Keratinocyte (primary cell): ENCODE measurements around the gene ZNF765. TPM values are rescaled to one million over a fixed set of nuclear protein-coding genes. Genes with fewer than 3 reads are reported as not detected.
A peak's percentile ranks its signal among the peaks of the same experiment; 100 is the strongest.
"Not testable (repeated sequence)": the region's sequence is repeated elsewhere in the genome, so short reads cannot be mapped to it uniquely, and the experiment has no call there.

Experiments
- DNase-seq: peaks from one replicate; pipeline ENCODE4 v3.0.0-alpha.2; 2011; ENCODE audit warnings: low read depth, missing footprints, low spot score
- FAIRE-seq: peaks from 2 replicates; lab custom pipeline; 2011; peaks lifted over from hg19 to GRCh38; lab: Jason Lieb, UNC
- H2AFZ ChIP-seq: 2 replicates; pipeline ENCODE4 v1.6.0; 2012; ENCODE audit warnings: low read length, control low read depth, inconsistent platforms; ENCODE audit not compliant: control insufficient read depth
- H3K27ac ChIP-seq: 2 replicates; pipeline ENCODE4 v1.5.1; 2011; ENCODE audit warnings: low read length; ENCODE audit not compliant: control insufficient read depth, insufficient read depth
- H3K27me3 ChIP-seq: 3 replicates; pipeline ENCODE4 v1.6.0; 2011; ENCODE audit warnings: low read length; ENCODE audit not compliant: control insufficient read depth, insufficient read depth; ENCODE audit errors: extremely low read depth
- H3K36me3 ChIP-seq, 2 experiments: 2 replicates in 1 of 2; 3 replicates in 1 of 2; pipeline ENCODE4 v1.5.1; 2011; ENCODE audit warnings: low read length in 2 of 2, mild to moderate bottlenecking in 1 of 2; ENCODE audit not compliant: control insufficient read depth in 2 of 2, insufficient read depth in 2 of 2; ENCODE audit errors: extremely low read depth in 1 of 2
- H3K4me1 ChIP-seq: 3 replicates; pipeline ENCODE4 v1.5.1; 2011; ENCODE audit warnings: low read length; ENCODE audit not compliant: control insufficient read depth, insufficient read depth; ENCODE audit errors: extremely low read depth
- H3K4me2 ChIP-seq: 3 replicates; pipeline ENCODE4 v1.6.0; 2011; ENCODE audit warnings: low read depth, low read length; ENCODE audit not compliant: control insufficient read depth, insufficient read depth; ENCODE audit errors: extremely low read depth
- H3K4me3 ChIP-seq, 3 experiments: fragments of 200-600 bp in 1 of 3; sonication (generic) in 1 of 3; 2 replicates in 2 of 3; 3 replicates in 1 of 3; pipeline ENCODE4 v1.5.1; 2011 to 2016; ENCODE audit warnings: low read length in 3 of 3, mild to moderate bottlenecking in 3 of 3, control low read depth in 2 of 3, inconsistent platforms in 1 of 3, low read depth in 1 of 3, mixed read lengths in 1 of 3, mixed run types in 1 of 3, moderate library complexity in 1 of 3; ENCODE audit not compliant: control insufficient read depth in 2 of 3, insufficient read depth in 2 of 3; ENCODE audit errors: extremely low read depth in 1 of 3
- H3K79me2 ChIP-seq: 2 replicates; pipeline ENCODE4 v1.6.0; 2012; ENCODE audit warnings: low read length; ENCODE audit not compliant: control insufficient read depth, insufficient read depth
- H3K9ac ChIP-seq: 3 replicates; pipeline ENCODE4 v1.6.0; 2011; ENCODE audit warnings: low read length; ENCODE audit not compliant: control insufficient read depth, insufficient read depth; ENCODE audit errors: extremely low read depth
- H3K9me1 ChIP-seq: 3 replicates; pipeline ENCODE4 v1.6.0; 2011; ENCODE audit warnings: low read length; ENCODE audit not compliant: control insufficient read depth, insufficient read depth; ENCODE audit errors: extremely low read depth
- H3K9me3 ChIP-seq: 2 replicates; pipeline ENCODE4 v1.5.1; 2012; ENCODE audit warnings: low read depth, low read length; ENCODE audit not compliant: control insufficient read depth
- H4K20me1 ChIP-seq: 3 replicates; pipeline ENCODE4 v1.6.0; 2011; ENCODE audit warnings: low read length; ENCODE audit not compliant: control insufficient read depth, insufficient read depth; ENCODE audit errors: extremely low read depth
- CTCF ChIP-seq, 3 experiments: IDR thresholded peaks in 1 of 3; conservative IDR thresholded peaks in 1 of 3; optimal IDR thresholded peaks in 1 of 3; 2 replicates in 2 of 3; 3 replicates in 1 of 3; pipeline versions ENCODE3 to v1.5.1; 2011; ENCODE audit warnings: low read length in 3 of 3, mild to moderate bottlenecking in 3 of 3, moderate library complexity in 2 of 3, control low read depth in 1 of 3, inconsistent platforms in 1 of 3; ENCODE audit not compliant: insufficient read depth in 2 of 3; ENCODE audit errors: extremely low read depth in 1 of 3
- EZH2 ChIP-seq: IDR thresholded peaks from one replicate; pipeline ENCODE4 v1.6.1; 2012; ENCODE audit warnings: inconsistent platforms, mild to moderate bottlenecking, low read length, moderate library complexity
- dilution Hi-C: fragments of 300-500 bp; cut with MboI; formaldehyde crosslinking; loops from one replicate; pipeline ENCODE4 v1.7.0; 2020; ENCODE audit warnings: low sequenced_read_pairs; ENCODE audit not compliant: extremely low pct_ligation_motif_present
- polyA plus RNA-seq, 5 experiments: library from polyadenylated mRNA; depleted of rRNA in 3 of 5; stranded (reverse) in 3 of 5; stranded (forward) in 1 of 5; unstranded in 1 of 5; fragments of >200 nt; gene quantifications; 1 replicate in 1 of 5; 2 replicates in 3 of 5; 3 replicates in 1 of 5; pipeline versions ENCODE4 v1.2.1 to v1.2.3, GENCODE V29; 2011 to 2012; ENCODE audit warnings: missing spikeins in 2 of 5, low read depth in 1 of 5, low replicate concordance in 1 of 5

Gene ZNF765
- polyA plus RNA-seq, 1 donor (not counting 4 experiments of a cell fraction or from before 2014, with no cell fraction given) = 5.2 TPM

- Histone ChIP-seq H3K79me2 (no peaks in the 10 kb centered on the region), H3K27ac (no peak overlapping the region), H3K4me3 (no peak overlapping the region), H3K27me3 (no peaks in the 10 kb centered on the region), H3K9me3 (no peaks in the 10 kb centered on the region), H3K4me2 (no peak overlapping the region), H3K9me1 (no peaks in the 10 kb centered on the region), H3K9ac (no peak overlapping the region), H3K4me1 (no peaks in the 10 kb centered on the region), H4K20me1 (no peaks in the 10 kb centered on the region), H2AFZ (no peak overlapping the region), H3K36me3 (no peaks in the 10 kb centered on the region)
- DNase-seq (no peak), FAIRE-seq (peak; percentile 57)
- TF ChIP-seq EZH2 (no peak), CTCF (optimal IDR thresholded peaks at IDR 0.05 in 1 of 3, IDR thresholded peaks at IDR 0.05 in 1 of 3, conservative IDR thresholded peaks at IDR 0.05 in 1 of 3; ENCODE audit: extremely low read depth in 1 of 3, insufficient read depth in 2 of 3, low read length in 3 of 3) (no peak)
- dilution Hi-C loops = no loop called here
These were observed 27.6 kb downstream of the ZNF765 start for GRCh38 chr19:53422551-53422950.

GRCh38 chr19:53423074-53423473 is 28.1 kb downstream of the ZNF765 start:
- H3K79me2 ChIP-seq, H3K9me3 ChIP-seq, H3K27ac ChIP-seq, H2AFZ ChIP-seq, H3K36me3 ChIP-seq, H3K9me1 ChIP-seq, H3K4me1 ChIP-seq, dilution Hi-C loops, DNase-seq, H4K20me1 ChIP-seq, H3K27me3 ChIP-seq, H3K4me3 ChIP-seq, FAIRE-seq, H3K9ac ChIP-seq, H3K4me2 ChIP-seq: not testable (repeated sequence)

DNA sequence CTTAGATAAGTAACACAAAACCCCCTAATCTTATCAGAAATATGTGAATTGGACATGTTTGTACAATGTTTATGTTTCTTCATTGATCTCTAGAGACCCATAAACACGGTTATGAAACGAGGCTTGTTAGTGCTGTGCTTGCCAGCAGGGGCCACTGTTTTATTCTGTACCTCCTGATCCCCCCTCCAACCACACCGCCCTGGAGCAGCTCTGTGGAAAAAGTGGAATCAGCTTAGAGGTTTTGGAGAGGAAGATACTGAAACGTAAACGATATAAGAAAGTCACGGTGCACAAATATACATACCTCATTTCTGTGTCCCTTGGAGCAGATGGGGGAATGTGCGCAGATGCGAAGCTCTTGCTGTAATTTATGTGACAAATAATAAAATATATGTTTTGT is 28.7 kb downstream of the ZNF765 start:
- H3K9ac ChIP-seq, FAIRE-seq, H3K4me3 ChIP-seq, H4K20me1 ChIP-seq, H3K9me3 ChIP-seq, H3K27ac ChIP-seq, H3K36me3 ChIP-seq, DNase-seq, H3K9me1 ChIP-seq, H3K79me2 ChIP-seq, H3K4me1 ChIP-seq, H2AFZ ChIP-seq, dilution Hi-C loops, H3K4me2 ChIP-seq, H3K27me3 ChIP-seq: not testable (repeated sequence)
